Endothelial cell of umbilical vein (primary cell): Measurements from ENCODE around the gene EPHA5. TPM values are rescaled to one million over a fixed set of nuclear protein-coding genes. Genes with fewer than 3 reads are reported as not detected.

Experiments
- BruUV-seq: library from RNA; stranded (reverse); fragments of 400-500 nt; replicated peaks from 2 replicates; lab custom pipeline; 2021; lab: Mats Ljungman, UMichigan
- CTCF ChIA-PET: fragments of 300-600, 350-600 bp; sonication (Branson Sonifier 250); formaldehyde crosslinking; loops from one replicate; lab custom pipeline; 2021; ENCODE audit warnings: antibody characterized with exemption, inconsistent platforms; lab: Charles Lee
- POLR2A ChIA-PET: fragments of 300-600, 350-600 bp; sonication (Branson Sonifier 250); formaldehyde crosslinking; loops from one replicate; lab custom pipeline; 2021; ENCODE audit warnings: antibody characterized with exemption, inconsistent platforms; lab: Charles Lee
- DNase-seq: peaks from one replicate; pipeline ENCODE4 v3.0.0-alpha.2; 2011; ENCODE audit warnings: low read depth, low spot score
- FAIRE-seq: peaks from 2 replicates; lab custom pipeline; 2011; peaks lifted over from hg19 to GRCh38; lab: Jason Lieb, UNC
- H2AFZ ChIP-seq: 2 replicates; pipeline ENCODE4 v1.6.0; 2012; ENCODE audit warnings: low read depth, low read length, control low read depth, inconsistent platforms
- H3K27ac ChIP-seq: 2 replicates; pipeline ENCODE4 v1.5.1; 2011; ENCODE audit warnings: low read depth, mild to moderate bottlenecking, control low read depth, low read length, moderate library complexity; ENCODE audit not compliant: insufficient read depth
- H3K27me3 ChIP-seq, 2 experiments: 2 replicates each; pipeline versions ENCODE4 v1.6.0 to v1.6.1; 2011; ENCODE audit warnings: low read length in 2 of 2, mixed read lengths in 1 of 2; ENCODE audit not compliant: control insufficient read depth in 2 of 2, insufficient read depth in 2 of 2
- H3K36me3 ChIP-seq, 2 experiments: 2 replicates in 1 of 2; 3 replicates in 1 of 2; pipeline ENCODE4 v1.5.1; 2011; ENCODE audit warnings: low read length in 2 of 2, mild to moderate bottlenecking in 1 of 2, moderate library complexity in 1 of 2; ENCODE audit not compliant: control insufficient read depth in 2 of 2, insufficient read depth in 2 of 2; ENCODE audit errors: extremely low read depth in 1 of 2
- H3K4me1 ChIP-seq: 3 replicates; pipeline ENCODE4 v1.5.1; 2011; ENCODE audit warnings: mild to moderate bottlenecking, low read length; ENCODE audit not compliant: control insufficient read depth, insufficient read depth; ENCODE audit errors: extremely low read depth
- H3K4me2 ChIP-seq: 2 replicates; pipeline ENCODE4 v1.6.1; 2011; ENCODE audit warnings: low read length, control low read depth, mixed read lengths; ENCODE audit not compliant: insufficient read depth
- H3K4me3 ChIP-seq, 3 experiments: fragments of 200-600 bp in 1 of 3; sonication (generic), shearing (Covaris generic) in 1 of 3; replicated peaks in 1 of 3; 2 replicates each; pipeline ENCODE4 v1.5.1; 2011 to 2016; ENCODE audit warnings: control low read depth in 3 of 3, low read length in 3 of 3, mild to moderate bottlenecking in 2 of 3, inconsistent platforms in 1 of 3, low read depth in 1 of 3, moderate library complexity in 1 of 3; ENCODE audit not compliant: insufficient read depth in 1 of 3
- H3K79me2 ChIP-seq: 2 replicates; pipeline ENCODE4 v1.6.0; 2012; ENCODE audit warnings: low read length, inconsistent platforms; ENCODE audit not compliant: control insufficient read depth, insufficient read depth
- H3K9ac ChIP-seq: replicated peaks from 2 replicates; pipeline ENCODE3; 2011; ENCODE audit warnings: low read length, control low read depth; ENCODE audit not compliant: insufficient read depth; ENCODE audit errors: extremely low read depth
- H3K9me1 ChIP-seq: replicated peaks from 3 replicates; pipeline ENCODE4 v1.6.0; 2011; ENCODE audit warnings: mild to moderate bottlenecking, low read length; ENCODE audit not compliant: control insufficient read depth, insufficient read depth; ENCODE audit errors: extremely low read depth
- H3K9me3 ChIP-seq: replicated peaks from 2 replicates; pipeline ENCODE4 v1.5.1; 2012; ENCODE audit warnings: low read length, inconsistent platforms; ENCODE audit not compliant: control insufficient read depth, insufficient read depth
- H4K20me1 ChIP-seq: replicated peaks from 2 replicates; pipeline ENCODE3; 2011; ENCODE audit warnings: mild to moderate bottlenecking, low read length; ENCODE audit not compliant: control insufficient read depth, insufficient read depth; ENCODE audit errors: extremely low read depth
- CTCF ChIP-seq, 2 donors: IDR thresholded peaks; 1 replicate in 1 of 2; 2 replicates in 1 of 2; pipeline ENCODE4 v1.5.1; 2011; ENCODE audit warnings: low read length in 2 of 2, mild to moderate bottlenecking in 2 of 2, moderate library complexity in 2 of 2, control low read depth in 1 of 2, inconsistent platforms in 1 of 2, low read depth in 1 of 2; ENCODE audit not compliant: insufficient read depth in 1 of 2; ENCODE audit errors: extremely low read depth in 1 of 2
- EZH2 ChIP-seq: IDR thresholded peaks from 2 replicates; pipeline ENCODE4 v1.6.1; 2012; ENCODE audit warnings: borderline replicate concordance, low read depth, mild to moderate bottlenecking, moderate library complexity, low read length, inconsistent platforms; ENCODE audit not compliant: severe bottlenecking
- FOS ChIP-seq: IDR thresholded peaks from 2 replicates; pipeline ENCODE4 v1.6.1; 2011; ENCODE audit warnings: mild to moderate bottlenecking, low read length, moderate library complexity, borderline replicate concordance; ENCODE audit not compliant: insufficient read depth
- GATA2 ChIP-seq: IDR thresholded peaks from 2 replicates; pipeline ENCODE4 v1.7.0; 2011; ENCODE audit warnings: low read depth, mild to moderate bottlenecking, moderate library complexity, mixed read lengths, low read length; ENCODE audit not compliant: insufficient read length, insufficient read depth
- JUN ChIP-seq: IDR thresholded peaks from 2 replicates; pipeline ENCODE4 v1.6.1; 2011; ENCODE audit warnings: borderline replicate concordance, low read depth; ENCODE audit not compliant: insufficient read length, insufficient read depth
- MYC ChIP-seq: IDR thresholded peaks from one replicate; pipeline ENCODE4 v1.6.1; 2011; ENCODE audit warnings: mild to moderate bottlenecking, low read depth, low read length
- POLR2A ChIP-seq: IDR thresholded peaks from 2 replicates; pipeline ENCODE4 v1.6.1; 2012; ENCODE audit warnings: low read depth, mild to moderate bottlenecking, control low read depth, low read length
- POLR2AphosphoS5 ChIP-seq: IDR thresholded peaks from 2 replicates; pipeline ENCODE4 v1.6.1; 2012; ENCODE audit warnings: low read depth, mild to moderate bottlenecking, control low read depth, low read length, moderate library complexity; ENCODE audit not compliant: insufficient read depth
- dilution Hi-C: fragments of 300-500 bp; cut with MboI; formaldehyde crosslinking; loops from one replicate; pipeline ENCODE4 v1.15.0; 2019; ENCODE audit warnings: low sequenced_read_pairs; ENCODE audit not compliant: extremely low pct_ligation_motif_present
- intact Hi-C: fragments of 100-400 bp; cut with micrococcal nuclease; formaldehyde crosslinking; loops from one replicate; pipeline ENCODE4 v1.10.0; 2022
- polyA plus RNA-seq, 4 experiments: library from polyadenylated mRNA; depleted of rRNA in 3 of 4; stranded (reverse) in 3 of 4; unstranded in 1 of 4; fragments of >200 nt; gene quantifications; 2 replicates each; pipeline versions ENCODE4 v1.2.1 to v1.2.3, GENCODE V29; 2011 to 2012; ENCODE audit warnings: missing spikeins in 1 of 4
- total RNA-seq: library from RNA; stranded (reverse); gene quantifications from 2 replicates; pipeline ENCODE4 v1.2.3, GENCODE V29; 2021
- TF ChIP-seq, protein P1 (sequence below): IDR thresholded peaks from 2 replicates; pipeline ENCODE4 v1.6.1; 2011; ENCODE audit not compliant: insufficient read depth, insufficient read length

EPHA5 gene
- total and polyA plus RNA-seq, 2 donors (not counting 3 experiments of a cell fraction or from before 2014, with no cell fraction given) = 0.31 to 0.39 TPM

DNA sequence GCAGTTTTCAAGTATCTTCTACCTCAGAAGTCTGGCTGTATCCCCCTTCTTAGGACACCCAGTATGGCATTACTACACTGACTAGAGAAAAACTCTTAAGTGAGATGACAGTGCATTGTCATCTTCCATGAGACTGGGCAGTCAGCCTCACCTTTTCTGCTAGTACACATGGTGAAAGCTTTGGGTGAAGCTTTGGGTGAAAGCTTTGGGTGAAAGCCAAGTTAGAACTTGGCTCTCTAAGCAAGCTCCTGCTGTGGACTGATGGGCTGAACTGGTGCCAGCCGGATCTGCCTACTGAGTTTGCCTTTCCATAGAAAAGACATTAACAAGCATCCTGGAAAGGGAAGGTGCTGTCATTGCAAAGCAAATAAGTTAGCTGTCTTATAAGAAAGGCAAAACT is 8.8 kb downstream of the EPHA5 start:
- Histone ChIP-seq H3K9me3 (no peaks in the 10 kb centered on the region), H3K36me3 (no peaks in the 10 kb centered on the region), H3K4me1 (no peaks in the 10 kb centered on the region), H4K20me1 (no peaks in the 10 kb centered on the region), H3K79me2 (no peaks in the 10 kb centered on the region), H3K9me1 (no peaks in the 10 kb centered on the region), H2AFZ (no peak overlapping the region), H3K4me3 (no peak overlapping the region), H3K4me2 (no peak overlapping the region), H3K9ac (no peak overlapping the region), H3K27me3 (no peaks in the 10 kb centered on the region), H3K27ac (no peak overlapping the region)
- FAIRE-seq (no peak), DNase-seq (no peak)
- dilution Hi-C loops = no loop called here
- no peak for TF ChIP-seq POLR2AphosphoS5
- TF ChIP-seq EZH2 = no peak
- no peak for TF ChIP-seq JUN
- TF ChIP-seq FOS = no peak
- intact Hi-C loops = no loop called here
- ChIA-PET POLR2A (no interaction called here), CTCF (no interaction called here)
- BruUV-seq = no TSS peak

- Histone ChIP-seq H3K36me3 (no peaks in the 10 kb centered on the region), H3K27ac (no peak overlapping the region), H3K9me1 (no peaks in the 10 kb centered on the region), H3K9me3 (no peaks in the 10 kb centered on the region), H2AFZ (no peak overlapping the region), H4K20me1 (no peaks in the 10 kb centered on the region), H3K4me1 (peaks cover 28% of the 10 kb centered on the region), H3K79me2 (no peaks in the 10 kb centered on the region), H3K9ac (no peak overlapping the region), H3K27me3 (no peaks in the 10 kb centered on the region), H3K4me3 (no peak overlapping the region), H3K4me2 (no peak overlapping the region)
- POLR2A ChIA-PET = no interaction called here
- no peak for DNase-seq
- no TSS peak for BruUV-seq
- FAIRE-seq = no peak
- TF ChIP-seq GATA2 (no peak), POLR2AphosphoS5 (no peak), MYC (no peak), JUN (no peak), CTCF (IDR thresholded peaks at IDR 0.05; ENCODE audit: extremely low read depth in 1 of 2, insufficient read depth in 1 of 2, low read depth in 1 of 2, low read length in 2 of 2) (no peak), FOS (no peak), EZH2 (no peak), POLR2A (no peak)
- TF ChIP-seq, protein P1, sequence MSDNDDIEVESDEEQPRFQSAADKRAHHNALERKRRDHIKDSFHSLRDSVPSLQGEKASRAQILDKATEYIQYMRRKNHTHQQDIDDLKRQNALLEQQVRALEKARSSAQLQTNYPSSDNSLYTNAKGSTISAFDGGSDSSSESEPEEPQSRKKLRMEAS = no peak
- CTCF ChIA-PET = interaction anchor here (0.9 to 1.5 kb wide), 4 partner anchors 8 to 12 kb away, joined by 3 to 6 read pairs (median 4); partner anchors contain the start of gene EPHA5
- intact Hi-C loops (no loop called here), dilution Hi-C loops (no loop called here)
These were observed 12.2 kb downstream of the EPHA5 start for GRCh38 chr4:65658117-65658516.
